SK-N-SH treated with all-trans-retinoic acid at 6 μM for 48 hours (cell line): Measurements from ENCODE around the gene LTBP3.

Experiments
- ATAC-seq: fragments of 200-7000 bp; cut with Tn5 transposase; 3 replicates; pipeline ENCODE4 v1.9.1; 2020; ENCODE audit warnings: mild to moderate bottlenecking, moderate library complexity
- ARNTL ChIP-seq: fragments of 450-650 bp; formaldehyde crosslinking; IDR thresholded peaks from 2 replicates; pipeline ENCODE4 v1.5.0; 2020; ENCODE audit warnings: low read depth, mild to moderate bottlenecking, moderate library complexity, borderline replicate concordance
- BACH2 ChIP-seq: fragments of 250-450 bp; sonication (Bioruptor Pico); IDR thresholded peaks from 2 replicates; pipeline ENCODE4 v1.9.0; 2021; ENCODE audit warnings: mild to moderate bottlenecking, borderline replicate concordance
- ESRRG ChIP-seq: fragments of 250-450 bp; sonication (Bioruptor Pico); IDR thresholded peaks from 2 replicates; pipeline ENCODE4 v1.6.1; 2021; ENCODE audit warnings: mild to moderate bottlenecking
- GLIS3 ChIP-seq: fragments of 250-450 bp; sonication (Bioruptor Pico); IDR thresholded peaks from 2 replicates; pipeline ENCODE4 v1.5.0; 2020; ENCODE audit warnings: mild to moderate bottlenecking, moderate library complexity
- ISL1 ChIP-seq: fragments of 250-450 bp; sonication (Bioruptor Pico); IDR thresholded peaks from 2 replicates; pipeline ENCODE4 v2.1.2; 2022; ENCODE audit warnings: mild to moderate bottlenecking, moderate library complexity
- OSR1 ChIP-seq: fragments of 250-450 bp; sonication (Bioruptor Pico); IDR thresholded peaks from 2 replicates; pipeline ENCODE4 v1.8.0; 2022; ENCODE audit warnings: moderate library complexity, mild to moderate bottlenecking, inconsistent platforms
- PPARA ChIP-seq: fragments of 250-450 bp; sonication (Bioruptor Pico); IDR thresholded peaks from 2 replicates; pipeline ENCODE4 v1.5.0; 2020; ENCODE audit warnings: mild to moderate bottlenecking, borderline replicate concordance
- RARB ChIP-seq: fragments of 250-450 bp; sonication (Bioruptor Pico); IDR thresholded peaks from 2 replicates; pipeline ENCODE4 v1.8.0; 2021; ENCODE audit warnings: mild to moderate bottlenecking, moderate library complexity
- SNAI2 ChIP-seq: fragments of 250-450 bp; sonication (Bioruptor Pico); IDR thresholded peaks from 2 replicates; pipeline ENCODE4 v1.5.0; 2020; ENCODE audit warnings: mild to moderate bottlenecking, moderate library complexity
- TCF4 ChIP-seq: fragments of 250-450 bp; sonication (Bioruptor Pico); IDR thresholded peaks from 2 replicates; pipeline ENCODE4 v1.8.0; 2021; ENCODE audit warnings: mild to moderate bottlenecking, moderate library complexity, borderline replicate concordance
- TOX ChIP-seq: fragments of 250-450 bp; sonication (Bioruptor Pico); IDR thresholded peaks from 2 replicates; pipeline ENCODE4 v1.8.0; 2021; ENCODE audit warnings: mild to moderate bottlenecking, moderate library complexity, borderline replicate concordance
- TSHZ2 ChIP-seq: fragments of 250-450 bp; sonication (Bioruptor Pico); IDR thresholded peaks from 2 replicates; pipeline ENCODE4 v1.5.0; 2020; ENCODE audit warnings: mild to moderate bottlenecking, moderate library complexity
- ZFP3 ChIP-seq: fragments of 250-450 bp; sonication (Bioruptor Pico); IDR thresholded peaks from 2 replicates; pipeline ENCODE4 v1.5.0; 2020; ENCODE audit warnings: mild to moderate bottlenecking, moderate library complexity
- ZFP30 ChIP-seq: fragments of 450-650 bp; formaldehyde crosslinking; IDR thresholded peaks from 2 replicates; pipeline ENCODE4 v1.5.0; 2022; ENCODE audit warnings: mild to moderate bottlenecking, moderate library complexity
- ZNF565 ChIP-seq: fragments of 450-650 bp; formaldehyde crosslinking; conservative IDR thresholded peaks from 2 replicates; pipeline ENCODE4 v1.5.0; 2020; ENCODE audit warnings: low read depth, mild to moderate bottlenecking, moderate library complexity
- ZNF70 ChIP-seq: fragments of 450-650 bp; formaldehyde crosslinking; IDR thresholded peaks from 2 replicates; pipeline ENCODE4 v1.5.0; 2020; ENCODE audit warnings: mild to moderate bottlenecking, moderate library complexity
- ZNF8 ChIP-seq: fragments of 450-650 bp; formaldehyde crosslinking; IDR thresholded peaks from 2 replicates; pipeline ENCODE4 v1.5.0; 2020; ENCODE audit warnings: mild to moderate bottlenecking, moderate library complexity
- TF ChIP-seq, protein P1 (sequence below): fragments of 250-450 bp; sonication (Bioruptor Pico); IDR thresholded peaks from 2 replicates; pipeline ENCODE4 v1.8.0; 2021; ENCODE audit warnings: low read depth, mild to moderate bottlenecking, moderate library complexity, borderline replicate concordance
- TF ChIP-seq, protein P2 (sequence below): fragments of 250-450 bp; sonication (Bioruptor Pico); IDR thresholded peaks from 2 replicates; pipeline ENCODE4 v1.5.1; 2021; ENCODE audit warnings: mild to moderate bottlenecking, moderate library complexity

Gene LTBP3

GRCh38 chr11:65526744-65527143 is 31.4 kb downstream of the LTBP3 start:
- no peak for ATAC-seq
- TF ChIP-seq PPARA (no peak), GLIS3 (no peak), ZNF8 (CRISPR knock-in tag) (no peak), ARNTL (CRISPR knock-in tag) (no peak), ESRRG (no peak), SNAI2 (CRISPR knock-in tag) (no peak), ZFP30 (CRISPR knock-in tag) (no peak), RARB (CRISPR knock-in tag) (no peak), ZNF565 (CRISPR knock-in tag) (no peak), ZNF70 (no peak), TCF4 (CRISPR knock-in tag) (no peak), ISL1 (CRISPR knock-in tag) (no peak), TOX (no peak), OSR1 (CRISPR knock-in tag) (no peak)
- TF ChIP-seq, protein P1, sequence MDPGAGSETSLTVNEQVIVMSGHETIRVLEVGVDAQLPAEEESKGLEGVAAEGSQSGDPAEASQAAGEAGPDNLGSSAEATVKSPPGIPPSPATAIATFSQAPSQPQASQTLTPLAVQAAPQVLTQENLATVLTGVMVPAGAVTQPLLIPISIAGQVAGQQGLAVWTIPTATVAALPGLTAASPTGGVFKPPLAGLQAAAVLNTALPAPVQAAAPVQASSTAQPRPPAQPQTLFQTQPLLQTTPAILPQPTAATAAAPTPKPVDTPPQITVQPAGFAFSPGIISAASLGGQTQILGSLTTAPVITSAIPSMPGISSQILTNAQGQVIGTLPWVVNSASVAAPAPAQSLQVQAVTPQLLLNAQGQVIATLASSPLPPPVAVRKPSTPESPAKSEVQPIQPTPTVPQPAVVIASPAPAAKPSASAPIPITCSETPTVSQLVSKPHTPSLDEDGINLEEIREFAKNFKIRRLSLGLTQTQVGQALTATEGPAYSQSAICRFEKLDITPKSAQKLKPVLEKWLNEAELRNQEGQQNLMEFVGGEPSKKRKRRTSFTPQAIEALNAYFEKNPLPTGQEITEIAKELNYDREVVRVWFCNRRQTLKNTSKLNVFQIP (CRISPR knock-in tag) = no peak
- TF ChIP-seq, protein P2, sequence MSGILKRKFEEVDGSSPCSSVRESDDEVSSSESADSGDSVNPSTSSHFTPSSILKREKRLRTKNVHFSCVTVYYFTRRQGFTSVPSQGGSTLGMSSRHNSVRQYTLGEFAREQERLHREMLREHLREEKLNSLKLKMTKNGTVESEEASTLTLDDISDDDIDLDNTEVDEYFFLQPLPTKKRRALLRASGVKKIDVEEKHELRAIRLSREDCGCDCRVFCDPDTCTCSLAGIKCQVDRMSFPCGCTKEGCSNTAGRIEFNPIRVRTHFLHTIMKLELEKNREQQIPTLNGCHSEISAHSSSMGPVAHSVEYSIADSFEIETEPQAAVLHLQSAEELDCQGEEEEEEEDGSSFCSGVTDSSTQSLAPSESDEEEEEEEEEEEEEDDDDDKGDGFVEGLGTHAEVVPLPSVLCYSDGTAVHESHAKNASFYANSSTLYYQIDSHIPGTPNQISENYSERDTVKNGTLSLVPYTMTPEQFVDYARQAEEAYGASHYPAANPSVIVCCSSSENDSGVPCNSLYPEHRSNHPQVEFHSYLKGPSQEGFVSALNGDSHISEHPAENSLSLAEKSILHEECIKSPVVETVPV (CRISPR knock-in tag) = no peak

DNA sequence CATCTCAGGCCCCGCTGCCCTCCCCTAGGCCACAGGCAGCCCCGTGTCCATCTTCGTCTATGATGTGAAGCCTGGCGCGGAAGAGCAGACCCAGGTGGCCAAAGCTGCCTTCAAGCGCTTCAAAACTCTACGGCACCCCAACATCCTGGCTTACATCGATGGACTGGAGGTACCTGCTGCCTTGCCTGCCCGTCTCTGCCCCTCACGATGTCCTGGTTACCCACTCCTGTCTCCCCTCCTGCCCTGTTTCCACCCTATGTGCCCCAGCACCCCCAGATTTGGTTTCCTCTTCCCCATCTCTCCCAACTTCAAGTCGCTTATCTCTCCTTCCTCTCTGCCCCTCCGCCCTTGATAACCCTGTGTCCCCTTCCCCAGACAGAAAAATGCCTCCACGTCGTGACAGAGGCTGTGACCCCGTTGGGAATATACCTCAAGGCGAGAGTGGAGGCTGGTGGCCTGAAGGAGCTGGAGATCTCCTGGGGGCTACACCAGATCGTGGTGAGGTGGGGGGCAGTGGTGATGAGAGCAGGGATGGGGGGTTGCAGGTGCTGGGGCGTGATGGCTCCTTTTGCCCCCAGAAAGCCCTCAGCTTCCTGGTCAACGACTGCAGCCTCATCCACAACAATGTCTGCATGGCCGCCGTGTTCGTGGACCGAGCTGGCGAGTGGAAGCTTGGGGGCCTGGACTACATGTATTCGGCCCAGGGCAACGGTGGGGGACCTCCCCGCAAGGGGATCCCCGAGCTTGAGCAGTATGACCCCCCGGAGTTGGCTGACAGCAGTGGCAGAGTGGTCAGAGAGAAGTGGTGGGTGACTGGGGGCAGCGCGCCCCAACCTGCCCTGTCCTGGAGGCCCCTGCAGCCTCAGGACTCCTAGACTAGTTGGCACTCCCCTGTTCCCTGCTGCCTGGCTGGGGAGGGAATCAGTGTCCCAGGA is 32.3 kb downstream of the LTBP3 start:
- TF ChIP-seq ZNF565 (CRISPR knock-in tag) (no peak), BACH2 (CRISPR knock-in tag) (no peak), SNAI2 (CRISPR knock-in tag) (no peak), ZFP3 (CRISPR knock-in tag) (no peak), ARNTL (CRISPR knock-in tag) (no peak), ZNF8 (CRISPR knock-in tag) (no peak), ESRRG (no peak), TSHZ2 (no peak), TOX (no peak), PPARA (no peak)
- TF ChIP-seq, all 23 proteins: peak for 0
- peak; percentile 49 for ATAC-seq

GRCh38 chr11:65524741-65525545 is 33.2 kb downstream of the LTBP3 start, which contains the start of gene SCYL1:
SCYL1 (plus strand) TSS chr11:65525083; CDS start chr11:65525154, 71 bp downstream.
- TF ChIP-seq OSR1 (CRISPR knock-in tag) = no peak
- TF ChIP-seq TCF4 (CRISPR knock-in tag) = no peak
- TF ChIP-seq, protein P2 (CRISPR knock-in tag) = no peak
- TF ChIP-seq, protein P1 (CRISPR knock-in tag) = no peak
- TF ChIP-seq TOX = no peak
- TF ChIP-seq SNAI2 (CRISPR knock-in tag) = no peak
- 0 out of 2 replicates have a peak, but pooled peaks have one; percentile 43 for TF ChIP-seq ZFP3 (CRISPR knock-in tag)
- ATAC-seq = peak; percentile 81
